ENCODE measurements around the gene LENG9.

Gene LENG9

GRCh38 chr19:54461210-54461609 is 2.4 kb downstream of the LENG9 start:
- ATAC-seq (replicated peaks) (no peak), DNase-seq (no peak)
- H3K4me1 Mint-ChIP-seq (ENCODE audit: low read depth in 2 of 2) = peaks cover 40 to 43% of the 10 kb centered on the region in 2 donors
- peaks cover 79% of the 10 kb centered on the region for H3K36me3 Mint-ChIP-seq (ENCODE audit: insufficient read depth)
- H3K4me3 Mint-ChIP-seq = peak overlapping the region; percentile 10 to 45
- peak overlapping the region; percentile 83 to 97 for H3K27ac Mint-ChIP-seq
- no peaks in the 10 kb centered on the region for H3K27me3 Mint-ChIP-seq
- no peaks in the 10 kb centered on the region for H3K9me3 Mint-ChIP-seq

GRCh38 chr19:54460230-54461005 is 3.2 kb downstream of the LENG9 start:
- peaks cover 36 to 43% of the 10 kb centered on the region in 2 donors for H3K4me1 Mint-ChIP-seq (ENCODE audit: low read depth in 2 of 2)

GRCh38 chr19:54459282-54460229 is 4.0 kb downstream of the LENG9 start:
- peaks cover 95% of the 10 kb centered on the region for H3K36me3 Mint-ChIP-seq (ENCODE audit: insufficient read depth)
- peaks cover 35 to 41% of the 10 kb centered on the region in 2 donors for H3K4me1 Mint-ChIP-seq (ENCODE audit: low read depth in 2 of 2)
- no peaks in the 10 kb centered on the region for H3K9me3 Mint-ChIP-seq
- no peak for ATAC-seq (replicated peaks)
- no peaks in the 10 kb centered on the region for H3K27me3 Mint-ChIP-seq
- H3K4me3 Mint-ChIP-seq = peak overlapping the region in 1 of 2 donors; percentile 49
- no peak for DNase-seq
- peak overlapping the region; percentile 16 to 89 for H3K27ac Mint-ChIP-seq

More at GRCh38 chr19:54460230-54461005, 3.2 kb downstream of the LENG9 start:
- ATAC-seq (replicated peaks) = no peak
- no peaks in the 10 kb centered on the region for H3K27me3 Mint-ChIP-seq
- H3K27ac Mint-ChIP-seq = peak overlapping the region in 1 of 2 donors; percentile 39
- no peaks in the 10 kb centered on the region for H3K9me3 Mint-ChIP-seq
- DNase-seq = no peak
- peak overlapping the region in 1 of 2 donors; percentile 12 for H3K4me3 Mint-ChIP-seq
- H3K36me3 Mint-ChIP-seq (ENCODE audit: insufficient read depth) = peaks cover 87% of the 10 kb centered on the region

DNA sequence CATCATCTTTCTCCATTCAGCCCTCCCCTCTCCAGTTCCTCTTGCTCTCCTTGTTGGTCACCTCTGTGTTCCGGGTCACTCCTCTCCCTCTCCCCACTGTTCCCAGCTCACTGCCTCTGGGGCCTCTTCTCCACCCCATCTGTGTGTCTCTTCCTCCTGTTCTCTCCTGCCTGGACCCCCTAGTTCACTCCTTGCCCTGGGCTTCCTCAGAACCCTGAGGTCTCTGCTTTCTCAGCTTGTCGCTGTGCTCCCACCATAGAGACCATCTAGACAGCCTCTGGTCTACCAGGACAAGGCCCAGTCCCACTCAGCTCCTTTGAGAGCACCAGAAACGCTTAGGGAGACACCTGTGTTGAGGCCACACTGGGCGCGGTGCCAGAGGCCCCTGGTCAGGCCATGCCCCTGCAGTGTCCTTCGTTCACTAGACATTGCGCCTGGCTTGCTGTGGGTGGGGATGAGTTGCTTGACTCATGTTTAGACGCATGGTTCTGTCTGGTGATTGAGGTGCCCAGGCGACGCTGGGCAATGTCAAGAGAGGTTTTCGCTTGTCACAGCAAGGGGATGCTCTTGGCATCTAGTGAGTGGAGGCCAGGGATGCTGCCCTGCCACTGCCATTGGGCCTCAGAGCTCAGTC is 4.8 kb downstream of the LENG9 start:
- peaks cover 28 to 33% of the 10 kb centered on the region in 2 donors for H3K4me1 Mint-ChIP-seq (ENCODE audit: low read depth in 2 of 2)
- H3K4me3 Mint-ChIP-seq = peak overlapping the region; percentile 22 to 42
- ATAC-seq (replicated peaks) (no peak), DNase-seq (no peak)
- H3K9me3 Mint-ChIP-seq = no peaks in the 10 kb centered on the region
- no peaks in the 10 kb centered on the region for H3K27me3 Mint-ChIP-seq
- H3K27ac Mint-ChIP-seq = peak overlapping the region; percentile 16 to 89
- H3K36me3 Mint-ChIP-seq (ENCODE audit: insufficient read depth) = peaks cover 96% of the 10 kb centered on the region

GRCh38 chr19:54457773-54458647 is 5.6 kb downstream of the LENG9 start:
- ATAC-seq (replicated peaks) (no peak), DNase-seq (no peak)
- Mint-ChIP-seq H3K36me3 (ENCODE audit: insufficient read depth) (peaks cover 99% of the 10 kb centered on the region), H3K4me1 (ENCODE audit: low read depth in 2 of 2) (peaks cover 29 to 34% of the 10 kb centered on the region in 2 donors), H3K9me3 (no peaks in the 10 kb centered on the region), H3K27me3 (no peaks in the 10 kb centered on the region), H3K4me3 (peak overlapping the region in 1 of 2 donors; percentile 22), H3K27ac (peak overlapping the region; percentile 16 to 89)

DNA sequence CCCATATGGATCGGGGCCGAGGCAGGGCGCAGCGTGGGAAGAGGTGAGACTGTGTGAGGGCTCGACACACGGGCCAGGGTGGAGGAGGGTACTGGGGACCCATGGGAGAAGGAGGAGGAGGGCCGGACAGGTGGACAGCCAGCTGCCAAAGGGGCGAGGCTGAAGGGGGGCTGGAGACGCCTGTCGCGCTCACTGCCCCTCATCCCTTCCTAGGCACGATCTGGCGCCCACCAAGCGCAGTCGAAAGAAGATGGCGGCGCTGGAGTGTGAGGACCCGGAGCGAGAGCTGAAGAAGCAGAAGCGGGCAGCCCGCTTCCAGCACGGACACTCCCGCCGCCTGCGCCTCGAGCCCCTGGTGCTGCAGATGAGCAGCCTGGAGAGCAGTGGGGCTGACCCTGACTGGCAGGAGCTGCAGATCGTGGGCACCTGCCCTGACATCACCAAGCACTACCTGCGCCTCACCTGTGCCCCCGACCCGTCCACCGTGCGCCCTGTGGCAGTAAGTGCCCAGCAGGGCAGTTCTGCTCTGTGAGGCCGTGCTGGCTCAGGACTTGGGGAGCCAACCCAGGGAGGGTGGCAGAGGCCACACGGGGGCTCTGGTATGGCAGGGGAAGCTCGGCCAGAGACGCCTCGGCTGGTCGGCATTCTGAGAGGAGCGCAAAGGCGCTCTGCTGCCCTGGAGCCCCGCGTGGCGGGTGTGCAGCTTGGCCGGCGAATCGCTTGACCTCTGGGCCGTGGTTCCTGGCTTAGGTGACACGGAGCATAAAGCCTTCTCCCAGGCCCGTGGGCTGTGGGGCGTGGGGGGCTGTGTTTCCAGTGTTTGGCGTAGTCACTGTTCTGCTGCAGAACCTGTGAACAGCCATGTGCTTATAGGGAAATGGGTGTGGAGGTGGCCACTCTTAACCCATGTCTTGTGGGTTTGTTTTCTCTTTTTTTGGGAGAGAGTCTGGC is 6.9 kb downstream of the LENG9 start:
- peaks cover 33 to 34% of the 10 kb centered on the region in 2 donors for H3K4me1 Mint-ChIP-seq (ENCODE audit: low read depth in 2 of 2)
- H3K27me3 Mint-ChIP-seq = no peaks in the 10 kb centered on the region
- peaks cover 99% of the 10 kb centered on the region for H3K36me3 Mint-ChIP-seq (ENCODE audit: insufficient read depth)
- no peak for DNase-seq
- no peak overlapping the region for H3K4me3 Mint-ChIP-seq
- peak overlapping the region; percentile 65 to 83 for H3K27ac Mint-ChIP-seq
- ATAC-seq (replicated peaks) = no peak
- H3K9me3 Mint-ChIP-seq = no peaks in the 10 kb centered on the region

DNA sequence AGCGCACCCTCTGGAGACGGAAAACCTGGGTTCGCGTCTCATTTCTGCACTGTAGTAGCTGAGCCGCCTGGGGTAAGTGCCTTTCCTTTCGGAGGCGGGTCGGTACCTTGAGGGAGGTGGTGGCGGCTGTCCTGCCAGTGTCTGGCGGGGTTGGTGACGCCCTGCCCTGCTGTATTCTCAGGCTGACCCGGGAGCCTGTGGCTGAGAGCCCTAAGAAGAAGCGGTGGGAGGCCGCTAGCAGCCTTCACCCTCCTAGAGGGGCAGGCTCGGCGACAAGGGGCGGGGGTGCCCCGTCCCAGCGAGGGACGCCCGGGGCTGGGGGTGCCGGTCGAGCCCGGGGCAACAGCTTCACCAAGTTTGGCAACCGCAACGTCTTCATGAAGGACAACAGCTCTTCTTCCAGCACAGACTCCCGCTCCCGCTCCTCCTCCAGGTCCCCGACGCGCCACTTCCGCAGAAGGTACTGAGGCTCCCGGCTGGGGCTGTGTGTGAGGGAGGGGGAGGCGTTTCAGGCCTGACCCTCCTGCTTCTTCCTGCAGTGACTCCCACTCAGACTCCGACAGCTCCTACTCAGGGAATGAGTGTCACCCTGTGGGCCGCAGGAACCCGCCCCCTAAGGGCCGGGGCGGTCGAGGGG is 7.7 kb downstream of the LENG9 start:
- Mint-ChIP-seq H3K27ac (peak overlapping the region; percentile 65 to 83), H3K4me3 (no peak overlapping the region), H3K36me3 (ENCODE audit: insufficient read depth) (peaks cover 95% of the 10 kb centered on the region), H3K4me1 (ENCODE audit: low read depth in 2 of 2) (peaks cover 34 to 36% of the 10 kb centered on the region in 2 donors), H3K27me3 (no peaks in the 10 kb centered on the region), H3K9me3 (no peaks in the 10 kb centered on the region)
- ATAC-seq (replicated peaks) (no peak), DNase-seq (no peak)

DNA sequence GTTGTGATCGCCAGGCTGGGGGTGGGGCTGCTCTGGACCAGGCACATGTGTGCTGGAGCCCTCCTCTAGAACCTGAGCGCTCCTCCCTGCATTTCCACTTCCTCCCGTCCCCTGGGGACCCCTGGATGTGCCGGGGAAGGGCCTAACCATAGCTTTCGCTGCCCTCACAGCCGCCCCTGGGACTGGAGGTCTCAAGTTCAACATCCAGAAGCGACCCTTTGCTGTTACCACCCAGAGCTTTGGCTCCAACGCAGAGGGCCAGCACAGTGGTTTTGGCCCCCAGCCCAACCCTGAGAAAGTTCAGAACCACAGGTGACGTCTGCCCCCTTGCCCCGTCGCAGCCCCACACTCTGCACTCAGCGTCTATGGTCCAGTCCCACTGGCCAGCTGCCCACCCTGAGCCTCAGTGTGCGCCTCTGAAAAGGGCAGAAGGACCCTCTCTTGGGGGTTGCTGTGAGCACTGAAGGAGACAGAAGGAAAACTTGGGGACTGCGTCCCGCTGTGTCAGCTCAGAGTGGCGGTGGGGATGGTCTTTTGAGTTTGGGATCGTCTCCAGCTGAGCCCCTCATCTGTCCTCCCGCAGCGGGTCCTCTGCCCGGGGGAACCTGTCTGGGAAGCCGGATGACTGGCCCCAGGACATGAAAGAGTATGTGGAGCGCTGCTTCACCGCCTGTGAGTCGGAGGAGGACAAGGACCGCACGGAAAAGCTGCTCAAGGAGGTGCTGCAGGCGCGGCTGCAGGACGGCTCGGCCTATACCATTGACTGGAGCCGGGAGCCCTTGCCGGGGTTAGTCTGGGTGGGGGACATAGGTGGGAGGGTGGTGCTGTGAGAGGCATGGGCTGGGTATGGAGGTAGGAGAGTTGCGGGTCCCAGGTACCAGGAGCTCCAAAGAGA is 8.6 kb downstream of the LENG9 start:
- Mint-ChIP-seq H3K27ac (peak overlapping the region; percentile 65 to 83), H3K4me3 (peak overlapping the region in 1 of 2 donors; percentile 56), H3K4me1 (ENCODE audit: low read depth in 2 of 2) (peaks cover 41 to 44% of the 10 kb centered on the region in 2 donors), H3K27me3 (no peaks in the 10 kb centered on the region), H3K9me3 (no peaks in the 10 kb centered on the region), H3K36me3 (ENCODE audit: insufficient read depth) (peaks cover 97% of the 10 kb centered on the region)
- ATAC-seq (replicated peaks) = no peak
- DNase-seq = no peak

DNA sequence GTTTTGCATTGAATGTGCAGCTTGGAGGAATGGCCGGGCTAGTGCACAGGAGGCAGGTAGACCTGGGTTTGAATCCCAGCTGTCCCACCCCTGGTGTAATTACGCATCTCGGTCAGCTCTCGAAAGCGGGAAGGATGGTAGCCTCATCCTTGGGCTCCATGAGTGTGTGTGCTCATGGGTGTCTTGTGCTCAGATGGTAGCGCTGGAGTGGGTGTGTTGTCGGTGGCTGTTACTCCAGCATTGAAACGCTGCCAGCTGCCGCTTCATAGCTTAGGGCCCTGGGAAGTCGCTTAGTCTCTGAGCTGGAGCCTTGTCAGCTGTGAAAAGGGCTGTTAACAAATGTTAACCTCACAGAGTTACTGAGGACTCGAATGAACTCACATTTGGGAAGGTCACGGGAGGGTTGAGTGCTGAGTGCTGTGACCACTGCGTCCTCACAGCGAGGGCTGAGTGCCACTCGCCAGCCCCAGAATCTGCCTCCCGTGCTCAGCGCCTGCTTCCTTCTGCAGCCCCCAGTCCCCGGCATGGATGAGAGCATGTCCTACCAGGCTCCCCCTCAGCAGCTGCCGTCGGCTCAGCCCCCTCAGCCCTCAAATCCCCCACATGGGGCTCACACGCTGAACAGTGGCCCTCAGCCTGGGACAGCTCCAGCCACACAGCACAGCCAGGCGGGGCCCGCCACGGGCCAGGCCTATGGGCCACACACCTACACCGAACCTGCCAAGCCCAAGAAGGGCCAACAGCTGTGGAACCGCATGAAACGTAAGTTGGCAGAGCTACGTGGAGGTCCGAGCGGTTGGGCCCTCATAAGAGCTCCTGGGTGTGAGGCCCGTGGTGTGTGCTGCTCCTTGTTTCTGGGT is 9.4 kb downstream of the LENG9 start:
- peaks cover 97% of the 10 kb centered on the region for H3K36me3 Mint-ChIP-seq (ENCODE audit: insufficient read depth)
- H3K27me3 Mint-ChIP-seq = no peaks in the 10 kb centered on the region
- DNase-seq (no peak), ATAC-seq (replicated peaks) (no peak)
- H3K4me1 Mint-ChIP-seq (ENCODE audit: low read depth in 2 of 2) = peaks cover 36 to 42% of the 10 kb centered on the region in 2 donors
- H3K27ac Mint-ChIP-seq = peak overlapping the region in 1 of 2 donors; percentile 83
- no peak overlapping the region for H3K4me3 Mint-ChIP-seq
- no peaks in the 10 kb centered on the region for H3K9me3 Mint-ChIP-seq

DNA sequence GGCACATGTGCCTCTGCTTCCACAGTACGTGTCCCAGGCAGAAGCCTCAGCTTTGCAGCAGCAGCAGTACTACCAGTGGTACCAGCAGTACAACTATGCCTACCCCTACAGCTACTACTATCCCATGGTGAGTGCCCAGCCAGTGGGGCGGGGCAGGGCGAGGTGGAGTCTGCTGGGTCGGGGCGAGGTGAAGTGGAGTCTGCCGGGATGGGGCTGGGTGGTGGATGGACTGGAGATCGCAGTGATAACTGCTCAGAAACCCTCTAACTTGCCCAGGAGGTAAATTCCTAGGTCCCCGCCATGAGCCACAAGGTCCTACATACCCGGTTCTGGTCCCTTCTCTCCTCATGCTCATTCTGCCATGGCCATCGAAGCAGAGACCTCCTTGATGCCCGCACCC is 11.0 kb downstream of the LENG9 start:
- DNase-seq (no peak), ATAC-seq (replicated peaks) (no peak)
- peak overlapping the region in 1 of 2 donors; percentile 53 for H3K27ac Mint-ChIP-seq
- peaks cover 34 to 37% of the 10 kb centered on the region in 2 donors for H3K4me1 Mint-ChIP-seq (ENCODE audit: low read depth in 2 of 2)
- no peaks in the 10 kb centered on the region for H3K9me3 Mint-ChIP-seq
- H3K36me3 Mint-ChIP-seq (ENCODE audit: insufficient read depth) = peaks cover 93% of the 10 kb centered on the region
- no peak overlapping the region for H3K4me3 Mint-ChIP-seq
- H3K27me3 Mint-ChIP-seq = no peaks in the 10 kb centered on the region
